ENCODE results near the gene ATG7.
A peak's percentile ranks its signal among the peaks of the same experiment; 100 is the strongest.
"Not testable (repeated sequence)": the region's sequence is repeated elsewhere in the genome, so short reads cannot be mapped to it uniquely, and the experiment has no call there.

ATG7 gene

GRCh38 chr3:11462673-11463072 is 190.5 kb downstream of the ATG7 start:
- H3K27me3 Mint-ChIP-seq, DNase-seq, H3K27ac Mint-ChIP-seq, H3K9me3 Mint-ChIP-seq, H3K4me1 Mint-ChIP-seq, H3K36me3 Mint-ChIP-seq, CTCF ChIA-PET, H3K4me3 Mint-ChIP-seq: not testable (repeated sequence)

GRCh38 chr3:11463591-11463990 is 191.4 kb downstream of the ATG7 start:
- CTCF ChIA-PET, result no interaction called here
- H3K9me3 Mint-ChIP-seq, result no peaks in the 10 kb centered on the region
- no peak for DNase-seq
- H3K4me1 Mint-ChIP-seq, result no peaks in the 10 kb centered on the region
- H3K27ac Mint-ChIP-seq, result no peak overlapping the region
- H3K36me3 Mint-ChIP-seq, result no peaks in the 10 kb centered on the region
- H3K4me3 Mint-ChIP-seq, result no peak overlapping the region
- no peaks in the 10 kb centered on the region for H3K27me3 Mint-ChIP-seq

- no peak overlapping the region for H3K27ac Mint-ChIP-seq
- no peak for DNase-seq
- H3K9me3 Mint-ChIP-seq, result no peaks in the 10 kb centered on the region
- no peaks in the 10 kb centered on the region for H3K4me1 Mint-ChIP-seq
- no peak overlapping the region for H3K4me3 Mint-ChIP-seq
- H3K27me3 Mint-ChIP-seq, result no peaks in the 10 kb centered on the region
- peaks cover 3% of the 10 kb centered on the region for H3K36me3 Mint-ChIP-seq
- CTCF ChIA-PET, result no interaction called here
Measured at GRCh38 chr3:11464356-11464755, 192.2 kb downstream of the ATG7 start.

GRCh38 chr3:11465744-11466616 is 193.8 kb downstream of the ATG7 start:
- DNase-seq, result no peak
- H3K27ac Mint-ChIP-seq, result no peak overlapping the region

GRCh38 chr3:11467875-11468274 is 195.7 kb downstream of the ATG7 start:
- no peaks in the 10 kb centered on the region for H3K27me3 Mint-ChIP-seq
- peaks cover 3% of the 10 kb centered on the region for H3K36me3 Mint-ChIP-seq
- no peak overlapping the region for H3K27ac Mint-ChIP-seq
- no peak overlapping the region for H3K4me3 Mint-ChIP-seq
- CTCF ChIA-PET, result no interaction called here
- H3K4me1 Mint-ChIP-seq, result no peaks in the 10 kb centered on the region
- no peak for DNase-seq
- no peaks in the 10 kb centered on the region for H3K9me3 Mint-ChIP-seq

More at GRCh38 chr3:11465744-11466616, 193.8 kb downstream of the ATG7 start:
- Mint-ChIP-seq H3K4me3 (no peak overlapping the region), H3K4me1 (no peaks in the 10 kb centered on the region), H3K36me3 (peaks cover 3% of the 10 kb centered on the region), H3K27me3 (no peaks in the 10 kb centered on the region), H3K9me3 (no peaks in the 10 kb centered on the region)
- CTCF ChIA-PET, result no interaction called here

- Mint-ChIP-seq H3K4me3 (no peak overlapping the region), H3K4me1 (no peaks in the 10 kb centered on the region), H3K9me3 (no peaks in the 10 kb centered on the region), H3K27ac (no peak overlapping the region), H3K27me3 (no peaks in the 10 kb centered on the region), H3K36me3 (peaks cover 3% of the 10 kb centered on the region)
- CTCF ChIA-PET, result no interaction called here
- DNase-seq, result no peak
Measured at GRCh38 chr3:11470031-11470853, 198.0 kb downstream of the ATG7 start.

- CTCF ChIA-PET, result interaction anchor here (0.8 to 1.0 kb wide), 3 partner anchors 8 to 169 kb away, joined by 3 read pairs; partner anchors contain the start of gene VGLL4
- Mint-ChIP-seq H3K4me1 (no peaks in the 10 kb centered on the region), H3K4me3 (no peak overlapping the region), H3K27ac (peak overlapping the region; percentile 9), H3K36me3 (no peaks in the 10 kb centered on the region), H3K27me3 (no peaks in the 10 kb centered on the region), H3K9me3 (no peaks in the 10 kb centered on the region)
- DNase-seq, result no peak
Measured at GRCh38 chr3:11475324-11475723, 203.1 kb downstream of the ATG7 start.

- no peak for DNase-seq
- H3K9me3 Mint-ChIP-seq, result no peaks in the 10 kb centered on the region
- no peaks in the 10 kb centered on the region for H3K36me3 Mint-ChIP-seq
- CTCF ChIA-PET, result no interaction called here
- no peaks in the 10 kb centered on the region for H3K27me3 Mint-ChIP-seq
- no peaks in the 10 kb centered on the region for H3K4me1 Mint-ChIP-seq
- H3K27ac Mint-ChIP-seq, result no peak overlapping the region
- H3K4me3 Mint-ChIP-seq, result no peak overlapping the region
Measured at GRCh38 chr3:11476735-11477144, 204.5 kb downstream of the ATG7 start.

GRCh38 chr3:11477407-11477911 is 205.3 kb downstream of the ATG7 start:
- H3K4me1 Mint-ChIP-seq, result no peaks in the 10 kb centered on the region
- no peak overlapping the region for H3K4me3 Mint-ChIP-seq
- H3K27ac Mint-ChIP-seq, result no peak overlapping the region
- CTCF ChIA-PET, result no interaction called here
- no peaks in the 10 kb centered on the region for H3K36me3 Mint-ChIP-seq
- no peaks in the 10 kb centered on the region for H3K9me3 Mint-ChIP-seq
- no peaks in the 10 kb centered on the region for H3K27me3 Mint-ChIP-seq
- no peak for DNase-seq

- CTCF ChIA-PET, result interaction anchor here (0.6 kb wide), 1 partner anchor 431 kb away, joined by 3 read pairs; no protein-coding TSS in a partner anchor
Measured at GRCh38 chr3:11478167-11478566, 206.0 kb downstream of the ATG7 start.

GRCh38 chr3:11479221-11479620 is 207.0 kb downstream of the ATG7 start:
- Mint-ChIP-seq H3K27ac (no peak overlapping the region), H3K9me3 (peaks cover 2% of the 10 kb centered on the region), H3K27me3 (no peaks in the 10 kb centered on the region), H3K4me1 (no peaks in the 10 kb centered on the region), H3K4me3 (no peak overlapping the region), H3K36me3 (no peaks in the 10 kb centered on the region)
- DNase-seq, result no peak
- CTCF ChIA-PET, result no interaction called here

More at GRCh38 chr3:11478167-11478566, 206.0 kb downstream of the ATG7 start:
- no peak overlapping the region for H3K4me3 Mint-ChIP-seq
- no peaks in the 10 kb centered on the region for H3K36me3 Mint-ChIP-seq
- no peaks in the 10 kb centered on the region for H3K27me3 Mint-ChIP-seq
- no peaks in the 10 kb centered on the region for H3K9me3 Mint-ChIP-seq
- DNase-seq, result no peak
- no peaks in the 10 kb centered on the region for H3K4me1 Mint-ChIP-seq
- no peak overlapping the region for H3K27ac Mint-ChIP-seq

- H3K4me3 Mint-ChIP-seq, result no peak overlapping the region
- DNase-seq, result no peak
- peaks cover 5% of the 10 kb centered on the region for H3K9me3 Mint-ChIP-seq
- no peak overlapping the region for H3K27ac Mint-ChIP-seq
- H3K36me3 Mint-ChIP-seq, result no peaks in the 10 kb centered on the region
- no peaks in the 10 kb centered on the region for H3K4me1 Mint-ChIP-seq
- no peaks in the 10 kb centered on the region for H3K27me3 Mint-ChIP-seq
- CTCF ChIA-PET, result no interaction called here
Measured at GRCh38 chr3:11480663-11481298, 208.6 kb downstream of the ATG7 start.

- CTCF ChIA-PET, result no interaction called here
- peaks cover 10% of the 10 kb centered on the region for H3K9me3 Mint-ChIP-seq
Measured at GRCh38 chr3:11481556-11481955, 209.4 kb downstream of the ATG7 start.

GRCh38 chr3:11482021-11482420 is 209.8 kb downstream of the ATG7 start:
- CTCF ChIA-PET, result no interaction called here

More at GRCh38 chr3:11481556-11481955, 209.4 kb downstream of the ATG7 start:
- H3K4me3 Mint-ChIP-seq, result no peak overlapping the region
- no peak for DNase-seq
- H3K36me3 Mint-ChIP-seq, result no peaks in the 10 kb centered on the region
- no peaks in the 10 kb centered on the region for H3K27me3 Mint-ChIP-seq
- no peak overlapping the region for H3K27ac Mint-ChIP-seq
- H3K4me1 Mint-ChIP-seq, result no peaks in the 10 kb centered on the region

More at GRCh38 chr3:11482021-11482420, 209.8 kb downstream of the ATG7 start:
- no peaks in the 10 kb centered on the region for H3K27me3 Mint-ChIP-seq
- peaks cover 10% of the 10 kb centered on the region for H3K9me3 Mint-ChIP-seq
- no peak for DNase-seq
- no peak overlapping the region for H3K4me3 Mint-ChIP-seq
- H3K36me3 Mint-ChIP-seq, result no peaks in the 10 kb centered on the region
- no peaks in the 10 kb centered on the region for H3K4me1 Mint-ChIP-seq
- no peak overlapping the region for H3K27ac Mint-ChIP-seq

Measured in activated naive CD4-positive, alpha-beta T cell treated with anti-CD3 and anti-CD28 coated beads, Interleukin-2, amount 10 ng/mL, durations not matched to agents 7 days and 5 days (primary cell).